HG02981 (cell line): ENCODE measurements around the gene SEC16A.

Experiments
- ATAC-seq: cut with Tn5 transposase; IDR thresholded peaks from one replicate; pipeline ENCODE4 v1.9.1; 2021; ENCODE audit warnings: mild to moderate bottlenecking, moderate library complexity; ENCODE audit not compliant: unreplicated experiment

Gene SEC16A

GRCh38 chr9:136482793-136483588 is at the start of gene SEC16A:
SEC16A (minus strand) TSS chr9:136483040; CDS start chr9:136477615, 5,425 bp downstream.
- ATAC-seq = peak; percentile 58

GRCh38 chr9:136531904-136532798 is 49.3 kb upstream of the SEC16A start:
- no peak for ATAC-seq

- ATAC-seq = no peak
These were observed 48.5 kb upstream of the SEC16A start for GRCh38 chr9:136531186-136531903.

- no peak for ATAC-seq
These were observed 47.7 kb upstream of the SEC16A start for GRCh38 chr9:136530461-136531089.

DNA sequence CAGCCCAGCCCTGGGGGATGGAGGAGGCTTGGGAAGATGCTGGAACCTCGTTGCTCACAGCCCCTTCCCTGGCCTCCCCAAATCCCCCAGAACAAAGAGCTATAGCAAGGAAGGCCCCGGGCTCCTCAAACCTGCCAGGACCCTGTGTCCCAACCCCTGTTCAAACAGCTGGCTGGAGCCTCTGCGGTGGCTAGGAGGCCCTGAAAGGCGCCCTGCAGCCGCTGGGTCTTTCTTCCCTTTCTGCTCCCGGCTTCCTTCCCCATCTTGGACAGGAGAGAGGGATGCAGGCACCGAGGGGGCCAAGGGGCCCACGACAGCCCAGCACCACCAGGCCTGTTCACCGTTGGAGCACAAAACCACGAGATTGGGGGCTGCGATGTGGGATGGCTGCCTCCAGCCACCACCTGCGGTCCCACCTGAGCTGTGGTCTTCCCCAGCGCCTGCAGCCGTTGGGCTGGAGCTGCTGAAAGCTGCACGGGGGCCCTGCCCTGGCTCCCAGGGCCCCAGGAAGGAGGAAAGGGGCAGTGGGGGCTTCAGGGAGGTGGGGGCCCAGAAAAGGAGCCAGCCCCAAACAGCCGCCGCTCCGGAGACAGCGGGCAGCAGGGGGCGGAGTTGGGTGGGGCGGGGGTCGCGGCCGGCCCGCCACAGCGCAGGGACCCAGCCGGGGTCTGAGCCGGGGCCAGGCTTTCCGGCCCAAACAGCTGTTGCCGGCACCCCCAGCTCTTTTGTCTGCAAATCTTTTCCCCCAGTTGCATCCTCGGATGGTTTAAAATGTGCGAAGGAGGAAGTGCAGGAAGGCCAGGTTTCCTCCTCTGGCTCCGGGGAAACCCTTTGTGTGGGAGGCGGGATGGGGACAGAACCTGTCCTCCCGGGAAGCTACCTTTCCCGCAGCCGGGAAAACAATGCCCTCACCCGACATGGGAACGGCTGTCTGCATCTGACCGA is 46.9 kb upstream of the SEC16A start:
- no peak for ATAC-seq

DNA sequence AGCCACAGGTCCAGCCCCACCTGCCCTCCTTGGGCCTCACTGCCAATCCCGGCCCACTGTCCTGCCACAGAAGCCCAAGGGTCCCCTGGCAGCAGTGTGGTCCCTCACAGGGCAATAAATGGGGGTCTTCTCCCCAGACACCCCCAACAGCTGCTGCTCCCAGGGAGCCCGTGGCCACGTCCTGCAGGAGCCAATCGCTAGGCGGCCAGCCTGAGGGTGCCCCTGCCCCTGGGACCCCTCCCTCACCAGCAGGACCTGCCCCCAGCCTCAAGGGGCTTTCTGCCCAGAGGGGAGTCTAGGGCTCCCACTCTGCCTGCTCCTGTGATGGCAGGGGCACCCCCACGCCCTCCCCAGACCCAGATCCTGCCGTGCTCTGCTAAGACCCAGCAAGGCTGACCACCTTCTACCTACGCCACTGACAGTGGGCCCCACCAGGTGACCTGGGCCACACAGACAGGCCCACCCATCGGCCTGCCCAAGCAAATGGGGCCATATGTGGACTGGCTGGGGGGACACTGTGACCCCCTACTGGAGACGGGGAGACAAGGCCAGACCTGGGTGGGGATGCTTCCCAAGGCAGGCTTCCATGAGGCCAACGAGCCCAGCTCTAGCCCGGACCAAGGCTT is 46.0 kb upstream of the SEC16A start:
- no peak for ATAC-seq

GRCh38 chr9:136527721-136528710 is 45.2 kb upstream of the SEC16A start:
- no peak for ATAC-seq

DNA sequence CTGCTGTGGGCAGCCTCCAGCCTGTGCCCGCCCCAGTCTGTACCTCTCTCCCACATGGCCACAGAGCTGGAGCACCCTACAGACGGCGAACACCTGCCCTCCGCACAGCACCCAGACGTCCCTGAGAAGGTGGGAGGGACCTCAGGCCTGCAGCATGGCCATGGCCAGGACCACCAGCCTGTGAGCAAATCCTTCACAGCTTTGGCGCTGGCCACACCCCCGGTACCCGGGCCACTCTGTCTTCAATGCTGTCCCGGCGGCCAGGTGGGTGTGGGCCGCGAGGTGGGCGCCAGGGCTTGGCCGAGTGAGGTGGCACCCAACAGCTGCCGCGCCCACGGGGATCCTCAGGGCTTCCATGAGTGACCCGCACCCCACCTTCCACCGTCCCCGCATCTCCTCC is 44.3 kb upstream of the SEC16A start:
- ATAC-seq = no peak

GRCh38 chr9:136526625-136527066 is 43.8 kb upstream of the SEC16A start:
- ATAC-seq = no peak

DNA sequence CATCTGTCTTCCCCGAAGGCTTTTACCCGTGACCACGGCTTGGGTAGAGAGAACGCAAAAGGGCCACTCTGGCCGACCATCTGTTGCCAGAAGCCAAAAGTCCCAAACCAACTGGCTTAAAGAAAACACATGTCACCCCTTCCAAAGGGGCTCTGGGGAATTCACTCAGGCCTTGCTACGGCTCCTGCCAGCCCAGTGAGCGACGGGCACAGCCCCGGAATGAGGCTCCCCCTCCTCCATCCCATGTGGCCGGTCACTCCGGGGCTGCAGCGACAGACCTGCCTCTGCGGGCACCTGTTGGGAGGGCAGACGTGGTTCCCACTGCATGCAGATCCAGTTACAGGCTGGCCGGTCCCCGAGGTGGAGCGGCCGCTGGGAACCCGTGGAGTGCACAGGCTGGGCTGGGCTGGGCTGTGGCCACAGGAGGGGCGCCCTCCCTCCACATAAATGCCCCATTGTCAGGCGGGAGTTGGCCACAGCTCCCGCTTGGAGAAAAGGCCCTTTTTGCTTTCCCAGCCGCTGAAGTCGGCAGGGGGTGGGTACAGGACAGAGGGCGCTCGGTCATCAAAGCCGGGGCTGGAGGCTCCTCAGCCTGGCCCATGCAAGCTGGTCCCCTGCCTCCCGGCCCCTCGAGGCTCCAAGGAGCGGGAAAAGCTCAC is 43.1 kb upstream of the SEC16A start:
- ATAC-seq = no peak

DNA sequence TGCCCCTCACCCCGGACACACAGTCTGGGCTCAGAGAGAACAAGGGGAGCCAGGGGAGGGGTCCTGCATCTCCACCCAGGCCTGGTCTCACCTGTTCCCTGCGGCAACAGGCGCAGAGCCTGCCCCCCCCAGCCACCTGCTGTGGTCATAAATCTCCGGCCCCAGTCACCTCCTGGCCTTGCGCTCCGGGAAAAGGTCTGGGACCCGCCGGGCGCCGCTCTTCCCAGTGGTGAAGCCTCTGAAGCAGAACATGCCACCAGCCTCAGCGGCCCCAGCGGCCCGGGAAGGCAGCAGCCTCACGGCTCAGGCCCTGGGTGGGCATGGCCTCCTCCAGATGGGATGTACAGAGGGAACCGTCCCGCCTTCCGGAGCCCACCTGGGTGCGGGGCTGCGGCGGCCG is 42.4 kb upstream of the SEC16A start:
- ATAC-seq = no peak

GRCh38 chr9:136522314-136523237 is 39.7 kb upstream of the SEC16A start:
- no peak for ATAC-seq

- ATAC-seq = no peak
These were observed 38.7 kb upstream of the SEC16A start for GRCh38 chr9:136521537-136521936.

DNA sequence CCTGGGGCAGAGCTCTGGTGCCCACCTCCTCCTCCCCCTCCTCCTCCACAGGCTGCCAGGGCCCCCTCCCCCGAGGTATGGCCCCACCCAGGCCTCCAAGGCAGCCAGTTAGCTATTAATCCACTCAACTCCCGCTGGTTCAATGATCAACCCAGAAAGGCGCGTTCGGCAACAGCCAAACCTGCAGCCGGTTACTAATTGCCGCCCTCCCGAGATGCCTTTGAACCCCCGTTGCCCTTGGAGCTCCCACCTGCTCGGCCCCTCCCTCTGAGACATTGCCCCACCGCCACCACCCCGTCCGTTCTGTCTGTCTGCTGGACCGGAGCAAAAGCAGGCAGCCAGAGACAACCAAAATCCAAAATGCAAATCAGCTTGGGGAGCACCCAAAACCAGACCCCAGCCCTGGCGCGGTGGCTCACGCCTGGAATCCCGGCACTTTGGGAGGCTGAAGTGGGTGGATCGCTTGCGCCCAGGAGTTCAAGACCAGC is 37.3 kb upstream of the SEC16A start:
- ATAC-seq = no peak

GRCh38 chr9:136519263-136520052 is 36.6 kb upstream of the SEC16A start:
- no peak for ATAC-seq
